ENCODE data around the gene SLC25A11.

SLC25A11 gene, protein sequence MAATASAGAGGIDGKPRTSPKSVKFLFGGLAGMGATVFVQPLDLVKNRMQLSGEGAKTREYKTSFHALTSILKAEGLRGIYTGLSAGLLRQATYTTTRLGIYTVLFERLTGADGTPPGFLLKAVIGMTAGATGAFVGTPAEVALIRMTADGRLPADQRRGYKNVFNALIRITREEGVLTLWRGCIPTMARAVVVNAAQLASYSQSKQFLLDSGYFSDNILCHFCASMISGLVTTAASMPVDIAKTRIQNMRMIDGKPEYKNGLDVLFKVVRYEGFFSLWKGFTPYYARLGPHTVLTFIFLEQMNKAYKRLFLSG

DNA sequence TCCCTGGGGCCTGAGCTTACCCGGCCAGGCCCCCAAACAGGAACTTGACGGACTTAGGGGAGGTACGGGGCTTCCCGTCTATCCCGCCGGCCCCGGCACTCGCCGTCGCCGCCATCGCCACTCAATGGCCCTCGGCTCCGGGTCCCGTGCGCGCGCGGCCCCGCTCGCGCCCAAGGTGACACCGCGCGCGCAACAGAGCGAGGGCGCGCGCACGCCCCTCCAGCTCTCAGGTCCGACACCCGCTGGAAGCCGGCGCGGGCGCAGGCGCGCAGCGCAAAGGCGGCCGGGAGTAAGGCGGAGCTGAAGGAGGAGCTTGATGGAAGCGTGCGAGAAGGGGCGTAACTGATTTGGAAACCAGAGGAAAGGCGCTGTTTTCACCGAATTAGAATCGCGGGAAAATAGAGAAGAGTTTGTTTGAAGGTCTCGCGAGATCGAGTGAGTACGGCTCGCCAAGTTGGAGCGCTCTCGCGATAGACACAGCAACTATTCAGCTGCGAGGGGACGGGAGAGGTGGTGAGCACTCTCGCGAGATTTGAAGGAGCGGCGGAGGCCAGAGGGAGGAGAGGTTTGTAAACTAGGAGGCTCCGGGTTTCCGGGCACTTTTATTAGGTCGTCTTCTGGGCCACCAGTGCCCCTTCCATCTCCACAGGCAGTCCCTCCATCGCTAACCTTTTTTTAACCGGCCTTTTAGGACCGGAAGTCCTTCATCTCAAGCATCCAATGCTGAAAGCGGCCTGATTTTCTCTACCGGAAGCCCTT lies at the start of gene SLC25A11, which contains the start of gene RNF167:
TSS of gene SLC25A11 (minus strand) at position 251 of the 759 bp plus-strand sequence. CDS start at position 115, 136 bp downstream.
TSS of gene RNF167 (plus strand) at position 473 of the 759 bp plus-strand sequence. CDS start 642 bp downstream, outside the sequence.
- DNase-seq: peak; percentile 84

DNA sequence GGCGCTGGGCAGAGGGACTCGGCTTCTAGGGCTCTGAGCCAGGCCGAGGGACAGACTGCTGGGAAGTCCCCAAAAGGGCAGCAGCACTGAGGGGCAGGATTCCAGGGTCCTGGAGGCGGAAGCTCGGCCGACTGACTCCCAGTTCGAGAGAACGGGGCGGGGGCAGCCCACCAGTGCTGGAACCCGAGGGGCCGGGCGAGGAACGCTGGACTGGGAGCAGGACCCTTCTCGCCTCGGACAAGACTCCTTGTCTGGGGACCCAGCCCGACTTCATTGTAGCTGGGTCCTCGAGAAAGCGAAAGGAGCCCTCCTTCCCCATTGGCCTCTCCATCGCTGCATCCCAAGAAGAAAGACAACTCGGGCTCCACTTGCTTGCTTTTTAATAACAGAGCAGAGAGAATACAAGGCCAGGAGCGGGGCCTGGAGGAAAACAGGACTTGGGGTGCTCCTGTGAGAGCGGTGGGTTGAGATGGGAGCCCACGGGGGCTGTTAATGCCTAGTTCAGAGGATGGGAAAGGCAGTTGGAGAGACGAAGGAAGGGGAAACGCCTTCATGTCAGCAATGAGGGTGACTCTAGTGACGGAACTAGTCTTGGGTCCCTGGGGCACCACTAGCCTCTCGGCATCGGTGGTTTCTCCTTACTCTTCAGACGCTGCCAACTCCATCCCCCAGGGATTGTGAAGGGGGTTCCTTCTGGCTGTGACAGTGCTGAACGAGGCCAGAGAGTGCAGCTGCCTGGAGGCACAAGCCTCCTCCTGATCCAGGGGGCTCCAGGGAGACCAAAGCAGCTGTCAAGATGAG lies 48.1 kb upstream of the SLC25A11 start:
- no peak for DNase-seq

DNA sequence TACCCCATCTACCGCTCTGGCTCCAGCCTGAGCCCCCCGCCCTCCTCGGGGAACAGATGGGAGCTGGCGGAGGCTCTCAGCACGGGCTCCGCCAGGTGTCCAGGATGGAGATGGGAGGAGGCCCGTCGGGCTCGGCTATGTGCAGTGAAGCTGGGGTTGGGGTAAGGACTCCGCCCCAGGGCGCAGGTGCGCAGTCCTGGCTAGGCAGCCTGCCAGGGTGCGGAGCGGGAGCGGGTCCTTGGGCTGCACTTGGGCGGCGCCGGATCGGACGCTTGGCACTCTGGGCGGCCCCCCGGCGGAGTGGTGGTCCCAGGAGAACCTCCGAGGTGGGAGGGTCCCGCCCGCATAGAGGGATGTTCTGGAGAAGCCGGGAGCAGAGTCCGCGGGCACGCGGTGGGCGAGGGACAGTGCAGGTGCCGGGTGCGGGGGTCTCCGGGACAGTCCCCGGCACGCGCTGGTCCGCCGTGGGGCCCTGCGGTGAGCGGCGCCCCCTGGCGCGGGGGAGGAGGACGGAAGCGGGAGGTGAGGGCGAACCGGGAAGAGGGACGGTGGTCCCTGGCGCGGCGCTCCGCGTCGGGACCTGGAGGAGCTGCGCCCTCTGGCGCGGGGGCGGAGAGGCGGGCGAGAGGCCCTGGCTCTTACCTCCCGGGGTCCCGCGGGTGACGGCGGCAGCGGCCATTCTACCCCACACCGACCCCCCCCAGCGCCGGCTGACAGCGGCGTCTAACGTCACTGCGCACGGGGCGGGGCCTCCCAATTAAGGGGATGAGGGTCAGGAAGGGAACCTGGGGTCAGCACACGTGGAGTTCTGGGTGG lies 47.3 kb upstream of the SLC25A11 start, which contains the start of gene CAMTA2:
TSS of gene CAMTA2 (minus strand) at position 725 of the 816 bp plus-strand sequence. CDS start 1,453 bp downstream, outside the sequence.
- no peak for DNase-seq

DNA sequence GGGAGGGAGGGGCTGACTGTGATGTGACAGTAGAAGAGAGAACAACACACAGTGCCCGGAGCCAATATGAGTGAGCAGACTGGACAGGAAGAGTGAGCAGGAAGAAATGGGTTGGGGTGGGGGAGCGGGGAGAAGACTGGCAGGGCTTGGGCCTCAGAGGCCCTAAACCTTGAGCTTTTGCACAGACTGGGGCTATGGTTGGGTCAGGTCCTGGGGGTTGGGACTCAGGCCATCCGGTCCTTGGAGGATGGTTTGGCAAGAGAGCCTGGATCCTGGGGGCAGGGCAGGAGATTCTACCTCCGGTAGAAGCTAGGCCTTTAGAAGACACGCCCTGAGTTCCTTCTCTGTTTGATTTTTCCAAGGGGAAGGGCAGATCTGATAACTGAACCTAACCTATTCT lies 46.6 kb upstream of the SLC25A11 start:
- no peak for DNase-seq

DNA sequence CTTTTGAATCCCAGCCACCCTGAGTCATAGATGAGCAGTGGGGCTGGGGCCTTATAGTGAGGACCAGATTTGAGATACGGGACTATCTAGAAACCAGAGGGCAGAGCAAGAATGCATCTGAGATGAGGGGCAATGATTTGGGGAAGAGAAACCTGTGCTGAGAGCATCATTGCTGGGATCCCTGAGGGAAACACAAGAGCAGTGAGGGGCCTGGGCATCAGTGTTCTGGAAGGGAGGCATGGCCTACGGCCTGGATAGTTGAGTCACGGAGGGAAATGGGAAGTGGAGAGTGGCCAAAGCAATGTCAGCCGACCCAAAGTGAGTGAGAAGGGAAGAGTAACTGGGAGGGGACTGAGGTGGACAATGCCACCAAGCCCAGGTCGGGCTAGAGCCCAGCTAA lies 42.5 kb upstream of the SLC25A11 start:
- no peak for DNase-seq

DNA sequence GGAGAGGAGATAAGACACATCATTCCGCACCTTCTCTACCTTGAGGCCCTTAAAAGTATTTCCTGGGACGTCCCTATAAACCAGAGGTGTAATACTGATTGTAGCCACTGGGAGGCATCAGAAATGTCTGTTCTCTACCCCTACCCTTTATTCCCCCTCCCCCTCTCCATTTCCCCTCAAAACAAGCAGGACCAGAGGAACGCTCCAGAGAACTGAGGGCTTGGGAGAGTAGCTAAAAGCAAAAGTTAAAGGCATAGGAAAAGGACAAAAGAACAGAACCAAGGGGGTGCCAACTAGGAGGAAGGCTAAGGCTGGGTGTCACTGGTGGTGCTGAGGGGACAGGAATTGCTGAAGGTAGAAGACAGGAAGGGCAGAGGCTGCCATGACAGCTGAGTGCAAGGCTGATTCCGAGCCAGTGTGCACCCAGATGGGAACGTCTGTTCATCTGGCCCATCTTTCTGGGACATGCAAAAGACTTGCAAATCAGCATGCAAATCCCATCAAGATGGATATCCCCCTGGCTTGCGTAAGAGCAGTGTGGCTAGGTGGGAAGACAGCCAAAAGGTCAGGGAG lies 40.9 kb upstream of the SLC25A11 start:
- DNase-seq: no peak

DNA sequence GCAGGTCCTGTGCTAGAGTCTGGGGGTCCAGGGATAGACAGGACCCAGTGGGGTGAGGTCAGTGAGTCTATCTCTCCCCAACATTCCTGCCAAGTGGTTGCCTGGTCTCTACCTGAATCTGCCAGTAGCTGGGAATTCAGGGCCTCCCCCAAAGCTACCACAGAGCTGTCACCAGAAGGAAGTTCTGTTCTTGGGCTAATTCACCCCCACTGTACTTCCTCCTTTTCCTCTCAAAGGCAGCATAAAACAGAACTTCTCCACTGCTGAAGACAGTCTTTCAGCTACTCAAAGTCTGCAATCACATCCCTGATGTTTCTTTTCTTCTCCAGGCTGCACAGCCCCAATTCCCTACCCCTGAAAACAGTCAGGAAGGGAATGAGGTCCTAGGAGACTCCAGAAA lies 38.9 kb upstream of the SLC25A11 start:
- no peak for DNase-seq

DNA sequence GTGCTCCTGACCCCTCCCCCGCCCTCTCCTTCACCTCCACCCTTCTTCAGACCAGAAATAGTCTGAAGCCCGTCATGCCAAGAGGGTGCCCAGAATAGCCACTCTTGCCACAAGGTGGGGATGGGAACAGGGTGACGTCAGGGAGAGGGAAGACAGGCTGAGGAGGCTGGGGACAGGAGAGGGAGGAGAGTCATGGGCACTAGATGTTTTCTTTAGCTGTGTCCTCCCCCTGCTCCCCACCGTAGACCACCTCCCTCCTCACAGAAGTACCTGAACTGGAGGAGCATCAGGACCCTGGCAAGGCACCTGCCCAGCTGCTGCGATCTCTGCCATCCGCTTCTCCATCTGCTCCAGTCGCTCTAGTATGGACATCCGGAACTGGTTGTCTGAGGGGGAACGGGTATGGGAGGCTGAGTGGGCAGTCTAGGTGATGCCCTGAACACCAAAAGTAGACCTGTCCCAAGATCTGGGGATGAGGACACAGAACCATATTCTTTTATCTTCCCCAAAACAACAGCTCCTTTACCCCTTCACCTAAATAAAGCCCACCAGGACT lies 34.3 kb upstream of the SLC25A11 start:
- no peak for DNase-seq

DNA sequence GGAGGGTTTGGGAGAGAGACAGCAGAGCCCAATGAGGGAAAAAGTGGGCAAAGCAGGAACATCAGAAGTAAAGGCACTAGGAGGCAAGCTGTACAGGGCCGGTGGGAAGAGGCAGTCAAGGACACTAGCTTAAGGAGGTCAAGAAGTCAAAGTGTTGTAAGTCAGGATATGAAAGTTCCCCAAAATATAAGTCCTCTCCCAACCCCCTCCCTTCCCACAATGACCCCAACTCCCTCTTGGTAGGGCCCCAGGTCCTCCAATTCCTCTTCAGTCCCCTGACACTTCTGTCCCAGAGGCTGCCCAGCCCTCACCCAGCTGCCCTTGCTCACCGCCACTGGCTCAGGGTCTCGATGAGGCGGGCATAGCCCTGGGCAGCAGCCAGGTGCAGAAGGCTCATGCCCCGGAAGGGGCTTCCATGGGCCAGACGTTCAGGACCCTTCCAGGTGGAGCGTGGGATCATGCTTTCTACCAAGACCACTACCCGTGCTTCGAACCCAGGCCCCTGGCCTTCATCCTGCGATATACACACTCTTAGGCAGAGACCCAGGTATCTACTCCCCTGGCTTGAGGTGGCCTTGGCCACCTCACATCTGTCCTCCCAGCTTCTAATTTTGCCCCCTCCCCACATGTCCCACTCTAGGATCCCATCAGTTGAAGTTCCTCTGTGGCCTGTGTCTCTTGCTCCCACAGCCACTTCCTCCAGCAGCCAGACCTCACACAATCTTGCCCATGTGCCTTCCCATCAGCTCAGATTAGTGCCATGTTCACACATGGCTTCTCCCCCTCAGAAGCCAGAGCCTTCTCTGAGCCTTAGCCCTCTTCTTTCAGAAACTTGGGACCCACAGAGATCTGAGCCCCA lies 33.6 kb upstream of the SLC25A11 start:
- no peak for DNase-seq

DNA sequence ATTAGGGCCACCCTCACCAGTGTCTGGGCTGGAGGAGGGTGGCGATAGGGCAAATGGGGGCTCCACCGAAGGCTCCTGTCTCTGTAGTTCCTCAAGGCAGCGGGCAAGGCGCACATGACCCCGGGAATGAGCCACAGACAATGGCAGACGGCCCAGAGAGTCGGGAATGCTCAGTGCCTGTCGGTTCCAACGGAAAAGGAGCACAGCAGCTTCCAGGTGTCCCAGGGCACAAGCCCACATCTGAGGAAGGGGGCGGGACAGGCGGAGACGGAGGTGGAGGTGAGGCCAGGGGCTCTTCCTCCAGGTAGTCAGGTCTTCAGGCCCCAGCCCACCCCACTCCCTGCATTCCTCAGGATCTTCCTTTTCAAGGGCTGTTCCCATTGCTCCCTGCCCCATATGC lies 32.9 kb upstream of the SLC25A11 start:
- DNase-seq: no peak

DNA sequence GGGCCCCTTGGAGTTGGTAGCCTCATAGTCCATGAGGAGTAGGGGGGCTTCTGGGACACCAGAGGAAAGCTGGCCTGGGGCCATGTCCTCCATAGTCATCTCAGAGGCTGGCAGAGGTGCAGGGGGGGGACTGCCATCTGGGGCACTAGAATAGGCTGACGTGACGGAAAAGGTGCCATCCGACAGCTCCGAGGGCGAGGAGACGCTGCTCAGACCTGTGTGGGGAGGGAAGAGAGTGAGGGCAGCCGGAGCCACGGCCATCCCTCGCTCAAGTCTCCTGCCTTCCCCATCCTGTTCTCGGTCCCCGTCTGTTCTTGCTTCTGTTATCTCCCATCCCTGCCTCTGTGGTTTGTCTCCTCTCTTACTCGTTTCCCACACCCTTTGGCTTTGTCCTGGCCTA lies 32.5 kb upstream of the SLC25A11 start:
- no peak for DNase-seq

DNA sequence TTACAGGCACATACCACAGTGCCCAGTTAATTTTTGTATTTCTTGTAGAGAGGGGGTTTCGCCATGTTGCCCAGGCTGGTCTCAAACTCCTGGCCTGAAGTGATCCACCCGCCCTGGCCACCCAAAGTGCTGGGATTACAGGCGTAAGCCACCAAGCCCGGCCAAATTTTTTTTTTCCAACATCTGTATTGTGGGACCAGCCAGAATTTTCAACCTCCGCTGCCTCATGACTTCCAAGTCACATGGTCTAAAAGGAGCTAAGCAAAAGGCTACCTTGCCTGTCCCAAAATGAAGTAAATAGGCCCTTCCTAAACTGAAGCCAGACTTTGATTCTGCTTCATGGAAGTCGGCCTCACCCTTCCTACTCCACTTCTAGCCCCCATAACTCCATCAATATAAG lies 32.0 kb upstream of the SLC25A11 start:
- no peak for DNase-seq

DNA sequence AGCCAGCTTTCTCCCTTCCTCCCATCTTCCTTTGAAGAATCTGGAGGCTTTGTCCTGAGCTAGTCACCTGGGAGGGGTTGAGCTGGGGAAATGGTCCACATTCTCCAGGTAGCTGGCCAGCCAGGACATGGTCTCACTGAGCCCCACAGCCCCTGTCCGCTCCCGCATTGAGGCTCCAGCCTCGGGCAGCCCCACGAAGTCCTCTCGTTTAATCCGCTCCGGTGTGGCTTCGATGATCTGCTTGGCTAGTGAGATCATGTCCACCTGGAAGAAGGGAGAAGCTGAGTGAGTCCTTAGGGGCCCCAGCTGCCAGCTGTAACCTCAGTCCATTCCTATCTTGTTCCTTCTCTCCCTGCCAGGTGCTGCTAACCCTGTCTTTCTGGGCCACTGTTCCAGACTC lies 30.4 kb upstream of the SLC25A11 start:
- DNase-seq: no peak

DNA sequence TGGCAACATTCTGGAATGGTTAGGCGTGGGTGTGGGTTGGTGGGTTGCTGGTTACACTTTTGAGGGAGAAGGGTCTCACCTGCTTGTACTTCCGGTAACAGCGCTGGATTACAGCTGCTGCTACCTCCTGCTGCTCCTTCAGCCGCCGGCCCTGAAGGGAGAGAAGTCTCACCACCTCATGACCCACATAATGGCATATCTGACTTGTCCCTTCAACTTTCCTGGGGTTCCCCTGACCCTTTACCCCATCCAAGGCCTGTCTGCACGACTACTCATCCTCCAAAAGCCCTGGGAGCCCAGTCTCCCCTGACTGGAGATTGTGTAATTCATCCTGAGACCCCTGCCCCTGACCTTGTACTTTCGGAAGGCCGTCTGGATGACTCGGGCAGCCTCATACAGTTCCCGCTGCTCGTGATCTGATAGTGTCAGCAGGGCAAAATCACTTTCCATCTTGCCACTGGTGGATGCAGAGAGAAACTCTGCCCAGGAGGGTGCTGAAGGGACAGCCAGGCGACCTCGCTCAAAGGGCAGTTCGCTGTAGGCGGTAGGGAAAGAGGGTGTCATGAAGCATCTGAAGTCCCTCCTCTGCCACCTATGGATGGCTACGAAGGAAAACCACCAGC lies 29.8 kb upstream of the SLC25A11 start:
- DNase-seq: no peak

DNA sequence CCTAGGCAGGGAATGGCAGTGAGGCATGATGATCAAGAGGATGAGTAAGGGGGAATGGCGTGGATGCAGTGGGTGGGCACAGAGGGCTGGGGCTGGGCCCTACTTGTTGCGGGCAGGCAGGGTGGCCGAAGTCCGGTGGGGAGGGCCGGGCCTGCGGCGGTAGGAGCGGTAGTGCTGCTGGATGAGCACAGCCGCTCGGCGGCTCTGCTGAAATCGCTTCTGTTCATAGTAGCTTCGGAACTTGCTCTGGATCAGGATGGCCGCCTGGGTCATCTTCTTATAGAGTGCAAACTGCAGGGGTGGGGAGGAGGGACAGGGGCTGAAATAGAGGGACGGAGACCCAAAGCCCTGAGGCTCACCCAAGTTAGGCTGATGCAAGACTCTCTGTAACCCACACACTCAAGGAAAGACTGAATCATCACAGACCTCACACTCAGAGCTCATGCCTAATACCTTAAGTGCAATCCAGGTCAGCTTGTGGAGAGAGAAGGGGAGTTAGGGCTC lies 29.3 kb upstream of the SLC25A11 start:
- no peak for DNase-seq

DNA sequence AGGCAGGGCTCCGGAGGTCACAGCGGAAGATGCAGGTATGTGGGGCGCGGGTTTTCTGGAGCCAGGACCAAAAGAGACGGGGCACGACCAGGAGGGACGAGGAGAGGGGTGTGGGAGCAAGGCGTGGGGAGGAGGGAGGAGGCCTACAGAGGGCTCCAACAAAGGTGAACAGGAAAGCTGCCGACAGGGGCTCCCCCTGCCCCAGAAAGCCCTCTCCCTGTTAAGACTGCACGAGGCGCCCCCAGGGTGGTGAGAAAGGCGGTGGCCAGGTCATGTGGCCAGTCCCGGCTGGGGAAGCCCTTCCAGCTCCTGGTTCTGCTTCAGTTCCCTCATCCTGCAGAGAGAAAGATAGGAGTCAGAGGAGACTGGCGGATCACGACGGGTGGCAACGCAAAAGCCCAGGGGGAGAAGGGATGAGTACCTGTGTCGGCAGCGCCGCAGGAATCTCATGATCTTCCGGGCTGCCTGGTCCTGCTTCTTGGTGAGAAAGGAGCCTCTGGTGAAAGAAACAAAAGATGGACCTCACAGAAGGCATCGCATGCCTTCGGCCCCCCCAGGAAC lies 28.7 kb upstream of the SLC25A11 start:
- no peak for DNase-seq

DNA sequence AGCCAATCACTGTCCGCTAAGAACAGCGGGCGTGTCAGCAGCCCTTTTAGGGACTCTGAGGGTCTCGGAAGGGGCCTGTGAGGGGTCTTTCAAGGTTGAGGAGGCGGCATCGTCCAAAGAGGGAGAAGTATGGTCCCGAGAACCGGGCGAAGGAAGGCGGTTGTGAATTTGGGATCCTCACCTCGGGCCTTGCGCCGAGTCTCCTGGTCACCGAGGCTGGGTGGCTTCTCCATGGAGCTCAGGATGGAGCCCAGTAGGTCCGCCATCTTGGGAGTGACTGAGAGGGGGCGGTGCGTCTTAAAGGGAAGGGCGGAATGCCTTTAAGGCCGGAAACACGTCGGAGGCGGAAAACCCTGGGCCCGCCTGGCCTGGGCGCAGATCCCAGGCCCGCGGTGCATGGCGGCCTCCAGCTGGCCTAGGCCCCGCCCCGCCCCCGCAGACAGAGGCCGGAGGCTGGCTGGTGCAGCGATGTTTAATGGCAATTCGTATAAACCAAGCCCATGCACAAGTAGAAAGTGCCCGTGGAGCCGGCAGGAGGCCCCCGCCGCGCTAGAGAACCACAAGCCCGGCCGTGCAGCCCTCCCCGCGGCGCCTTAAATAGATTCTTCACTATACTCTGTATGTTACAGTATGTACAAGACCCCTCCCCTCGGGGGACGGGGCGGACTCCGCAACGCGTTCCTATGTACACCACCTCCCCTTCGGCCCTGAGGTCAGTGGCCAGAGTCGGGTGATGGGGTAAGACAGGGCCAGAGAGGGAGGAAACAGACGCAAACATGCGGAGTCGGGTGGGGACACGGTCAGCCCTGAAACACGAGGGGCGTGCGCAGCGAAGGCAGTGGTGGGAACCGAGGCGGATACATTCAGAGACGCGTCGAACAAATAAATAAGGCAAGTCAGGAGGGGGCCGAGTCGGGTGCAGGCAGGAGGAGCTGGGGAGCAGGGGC lies 28.0 kb upstream of the SLC25A11 start, which contains the start of gene SPAG7:
TSS of gene SPAG7 (minus strand) at position 279 of the 947 bp plus-strand sequence. CDS start at position 266, 13 bp downstream.
- DNase-seq: peak; percentile 65

DNA sequence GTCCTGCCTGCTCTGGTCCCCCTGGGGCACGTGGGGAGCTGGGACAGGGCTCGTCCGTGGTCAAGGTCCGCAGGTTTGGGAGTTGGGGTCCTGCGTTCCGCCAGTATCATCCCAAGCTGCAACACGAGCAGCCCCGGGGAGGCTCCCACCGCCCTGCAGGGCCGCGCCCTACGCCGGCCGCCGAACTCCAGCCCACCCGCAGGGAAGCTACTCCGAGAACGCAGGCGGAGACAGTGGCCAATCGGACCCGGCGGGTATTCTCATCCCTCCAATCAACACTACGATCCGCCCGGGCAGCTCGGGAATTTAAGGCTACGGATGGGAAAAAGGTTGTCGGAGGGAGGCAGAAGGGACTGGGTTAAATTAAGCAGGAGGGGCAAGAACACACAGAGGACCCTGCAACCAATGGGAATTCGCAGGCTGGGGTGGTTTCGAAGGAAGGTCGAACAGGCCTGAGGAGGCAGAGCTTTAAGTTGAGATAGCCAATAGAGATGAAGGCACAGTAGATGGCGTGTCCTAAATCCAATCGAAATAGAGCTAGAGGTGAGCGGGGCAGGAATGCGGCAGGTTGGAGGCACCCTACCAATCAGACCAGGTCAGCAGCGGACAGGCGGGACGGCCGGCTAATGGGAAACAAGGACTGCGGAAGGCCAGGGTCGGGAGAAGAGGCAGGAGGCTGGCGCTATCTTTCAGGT lies 27.1 kb upstream of the SLC25A11 start:
- DNase-seq: peak; percentile 96

Data from NCI-H1417 treated with DMSO at 0.1 percent for 48 hours (cell line).